ENCODE results near the gene DOCK2.

GRCh38 chr5:170039830-170040229, 402.8 kb downstream of the DOCK2 start:
- no peak for TF ChIP-seq CTCF (IDR thresholded peaks at IDR 0.05; ENCODE audit: low read depth, low read length, poor library complexity, severe bottlenecking)
- TF ChIP-seq EZH2phosphoT487 (IDR thresholded peaks at IDR 0.05; ENCODE audit: borderline replicate concordance, low read length) = no peak

Data from DOHH2 (cell line).